ENCODE measurements around the gene TCP11L2. TPM values are rescaled to one million over a fixed set of nuclear protein-coding genes. Genes with fewer than 3 reads are reported as not detected.
"Not testable (repeated sequence)": the region's sequence is repeated elsewhere in the genome, so short reads cannot be mapped to it uniquely, and the experiment has no call there.

The TCP11L2 gene
- total RNA-seq, 1 donor, result 25.0 TPM

DNA sequence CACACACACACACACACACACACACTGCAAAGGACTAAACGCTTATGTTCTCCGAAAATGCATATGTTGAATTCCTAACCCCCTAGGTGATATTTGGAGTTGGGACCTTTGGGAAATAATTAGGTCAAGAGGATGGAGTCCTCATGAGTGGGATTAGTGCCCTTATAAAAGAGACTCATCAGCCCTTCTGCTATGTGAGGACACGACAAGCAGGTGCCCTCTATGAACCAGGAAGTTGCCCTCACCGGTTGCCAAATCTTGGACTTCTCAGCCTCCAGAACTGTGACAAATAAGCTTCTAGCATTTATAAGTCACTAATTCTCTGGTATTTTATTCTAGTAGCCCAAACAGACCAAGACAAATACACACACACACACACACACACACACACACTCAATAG, 20.7 kb upstream of the TCP11L2 start:
- TF ChIP-seq, protein P1, sequence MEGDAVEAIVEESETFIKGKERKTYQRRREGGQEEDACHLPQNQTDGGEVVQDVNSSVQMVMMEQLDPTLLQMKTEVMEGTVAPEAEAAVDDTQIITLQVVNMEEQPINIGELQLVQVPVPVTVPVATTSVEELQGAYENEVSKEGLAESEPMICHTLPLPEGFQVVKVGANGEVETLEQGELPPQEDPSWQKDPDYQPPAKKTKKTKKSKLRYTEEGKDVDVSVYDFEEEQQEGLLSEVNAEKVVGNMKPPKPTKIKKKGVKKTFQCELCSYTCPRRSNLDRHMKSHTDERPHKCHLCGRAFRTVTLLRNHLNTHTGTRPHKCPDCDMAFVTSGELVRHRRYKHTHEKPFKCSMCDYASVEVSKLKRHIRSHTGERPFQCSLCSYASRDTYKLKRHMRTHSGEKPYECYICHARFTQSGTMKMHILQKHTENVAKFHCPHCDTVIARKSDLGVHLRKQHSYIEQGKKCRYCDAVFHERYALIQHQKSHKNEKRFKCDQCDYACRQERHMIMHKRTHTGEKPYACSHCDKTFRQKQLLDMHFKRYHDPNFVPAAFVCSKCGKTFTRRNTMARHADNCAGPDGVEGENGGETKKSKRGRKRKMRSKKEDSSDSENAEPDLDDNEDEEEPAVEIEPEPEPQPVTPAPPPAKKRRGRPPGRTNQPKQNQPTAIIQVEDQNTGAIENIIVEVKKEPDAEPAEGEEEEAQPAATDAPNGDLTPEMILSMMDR (IDR thresholded peaks at IDR 0.05; ENCODE audit: insufficient read depth, low read depth, low read length), result no peak
- no peak for DNase-seq (ENCODE audit: low read depth)
- no peak overlapping the region for H3K4me3 ChIP-seq (ENCODE audit: low read depth, low read length)

DNA sequence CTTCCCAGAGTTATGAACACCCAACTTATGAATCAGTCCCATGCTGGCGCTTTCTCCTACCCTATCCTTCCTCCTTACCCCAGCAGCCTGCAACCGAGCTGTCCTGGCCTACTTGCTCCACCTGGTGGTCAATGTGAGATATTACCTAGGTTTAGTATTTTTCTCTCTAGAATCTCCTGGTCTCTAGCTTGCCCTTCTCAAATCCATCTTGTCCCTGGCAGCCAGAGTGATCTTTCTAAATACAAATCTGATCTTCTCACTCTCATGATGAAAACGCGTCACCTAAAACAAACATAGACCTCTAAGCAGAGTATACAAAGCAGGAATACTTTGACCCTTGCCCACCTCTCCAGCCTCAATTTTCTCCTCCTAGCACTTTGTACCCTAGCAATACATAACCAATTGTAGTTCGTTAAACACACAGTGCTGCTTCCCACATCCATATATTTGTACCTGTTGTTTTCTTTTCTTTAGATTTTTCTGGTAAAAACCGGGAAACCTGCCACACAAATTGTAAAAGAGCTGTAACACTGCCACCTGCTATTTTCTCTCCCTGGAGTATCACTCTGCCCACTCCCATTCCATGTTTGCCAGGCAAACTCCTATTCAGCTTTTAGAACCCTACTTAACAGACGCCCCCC, 20.0 kb upstream of the TCP11L2 start:
- TF ChIP-seq, protein P1 (IDR thresholded peaks at IDR 0.05; ENCODE audit: insufficient read depth, low read depth, low read length), result peak; percentile 80
- DNase-seq (ENCODE audit: low read depth), result peak; percentile 73
- H3K4me3 ChIP-seq (ENCODE audit: low read depth, low read length), result no peak overlapping the region

DNA sequence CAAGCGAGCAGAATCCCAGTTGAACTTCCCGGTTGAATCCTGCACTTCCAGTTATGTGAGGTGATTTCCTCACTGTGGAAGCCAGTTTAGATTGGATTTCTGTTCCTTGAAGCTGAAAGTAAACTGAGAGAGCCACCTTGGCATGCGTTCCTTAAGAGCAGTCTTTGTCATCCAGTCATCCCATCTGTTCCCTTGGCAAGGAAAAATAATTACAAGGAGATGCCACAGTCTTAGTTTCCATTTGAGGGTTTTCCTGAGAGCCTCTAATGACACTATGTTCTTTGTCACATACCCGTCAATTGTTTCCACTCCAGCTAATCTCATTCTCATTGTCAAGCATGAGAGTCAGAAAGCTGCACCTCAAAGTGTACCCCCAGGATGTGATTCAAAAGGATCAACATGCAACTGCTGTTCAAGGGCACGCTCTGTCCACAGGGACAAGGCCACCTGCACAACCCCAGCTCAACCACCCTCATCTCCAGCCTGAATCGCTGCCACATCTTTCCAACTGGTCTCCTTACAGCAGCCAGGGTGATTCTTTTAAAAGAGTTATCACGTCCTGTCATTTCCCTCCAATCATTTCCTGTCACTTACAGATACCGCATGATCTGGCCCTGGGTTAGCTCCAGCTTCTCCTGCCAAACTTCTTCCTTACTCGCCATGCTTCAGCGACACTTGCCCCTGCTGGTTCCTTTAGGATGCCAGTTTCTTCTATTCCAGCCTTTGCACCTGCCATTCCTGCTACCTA, 18.0 kb upstream of the TCP11L2 start:
- TF ChIP-seq, protein P1 (IDR thresholded peaks at IDR 0.05; ENCODE audit: insufficient read depth, low read depth, low read length), result no peak
- H3K4me3 ChIP-seq (ENCODE audit: low read depth, low read length), result no peak overlapping the region
- DNase-seq (ENCODE audit: low read depth), result no peak

DNA sequence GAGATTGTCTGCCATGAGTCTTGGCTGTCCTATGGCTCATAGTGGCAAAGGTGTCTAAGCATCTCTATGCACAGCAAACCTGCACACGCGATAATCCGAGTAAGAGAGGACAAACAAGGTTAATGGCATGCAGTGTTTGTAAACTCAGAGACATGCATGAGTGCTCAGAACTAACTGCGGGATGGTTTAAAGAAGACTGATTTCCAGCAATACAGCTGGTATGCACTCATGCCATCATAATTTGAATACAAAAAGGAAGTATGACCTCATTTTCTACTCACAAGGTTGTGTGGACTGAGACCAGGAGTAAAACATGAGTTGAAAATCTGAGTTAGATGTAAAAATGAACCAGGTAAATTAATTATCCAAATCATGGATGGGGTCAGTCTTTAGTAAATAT, 16.6 kb upstream of the TCP11L2 start:
- no peak for DNase-seq (ENCODE audit: low read depth)
- H3K4me3 ChIP-seq (ENCODE audit: low read depth, low read length), result no peak overlapping the region
- TF ChIP-seq, protein P1 (IDR thresholded peaks at IDR 0.05; ENCODE audit: insufficient read depth, low read depth, low read length), result no peak

DNA sequence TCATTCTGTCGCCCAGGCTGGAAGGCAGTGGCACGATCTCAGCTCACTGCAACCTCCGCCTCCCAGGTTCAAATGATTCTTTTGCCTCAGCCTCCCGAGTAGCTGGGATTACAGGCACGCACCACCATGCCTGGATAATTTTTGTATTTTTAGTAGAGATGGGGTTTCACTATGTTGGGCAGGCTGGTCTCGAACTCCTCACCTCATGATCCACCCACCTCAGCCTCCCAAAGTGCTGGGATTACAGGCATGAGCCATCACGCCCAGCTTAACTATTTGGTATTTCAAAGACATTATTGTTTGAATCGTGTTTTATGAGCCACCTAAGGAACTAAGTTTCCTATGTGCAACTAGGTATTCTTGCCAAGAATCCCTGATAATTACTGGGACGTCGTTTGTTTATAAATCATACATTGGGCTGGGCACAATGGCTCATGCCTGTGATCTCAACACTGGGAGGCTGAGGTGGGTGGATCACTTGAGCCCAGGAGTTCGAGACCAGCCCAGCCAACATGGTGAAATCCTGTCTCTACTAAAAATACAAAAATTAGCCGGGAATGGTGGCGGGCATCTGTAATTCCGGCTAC, 15.9 kb upstream of the TCP11L2 start:
- H3K4me3 ChIP-seq (ENCODE audit: low read depth, low read length); DNase-seq (ENCODE audit: low read depth): not testable (repeated sequence)

DNA sequence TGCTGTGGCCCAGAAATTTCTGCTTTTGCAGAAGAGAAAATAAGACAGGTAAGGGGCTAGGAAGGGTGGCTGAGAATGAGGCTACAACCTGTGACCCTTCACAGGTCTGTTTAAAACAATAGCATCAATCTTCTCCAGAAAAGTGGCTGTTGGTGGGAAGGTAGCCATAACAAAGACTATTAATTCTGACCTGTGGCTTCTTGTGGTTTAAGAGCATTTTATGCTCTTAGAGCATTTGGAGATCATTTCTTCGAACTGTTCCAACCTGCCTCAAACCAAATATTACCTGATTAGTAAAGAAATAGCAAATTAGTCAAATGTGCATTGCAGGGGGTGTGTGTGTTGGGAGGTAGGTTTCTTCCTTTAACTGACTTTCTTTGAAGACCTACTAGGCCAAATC, 15.2 kb upstream of the TCP11L2 start:
- TF ChIP-seq, protein P1 (IDR thresholded peaks at IDR 0.05; ENCODE audit: insufficient read depth, low read depth, low read length), result no peak
- no peak for DNase-seq (ENCODE audit: low read depth)
- no peak overlapping the region for H3K4me3 ChIP-seq (ENCODE audit: low read depth, low read length)

DNA sequence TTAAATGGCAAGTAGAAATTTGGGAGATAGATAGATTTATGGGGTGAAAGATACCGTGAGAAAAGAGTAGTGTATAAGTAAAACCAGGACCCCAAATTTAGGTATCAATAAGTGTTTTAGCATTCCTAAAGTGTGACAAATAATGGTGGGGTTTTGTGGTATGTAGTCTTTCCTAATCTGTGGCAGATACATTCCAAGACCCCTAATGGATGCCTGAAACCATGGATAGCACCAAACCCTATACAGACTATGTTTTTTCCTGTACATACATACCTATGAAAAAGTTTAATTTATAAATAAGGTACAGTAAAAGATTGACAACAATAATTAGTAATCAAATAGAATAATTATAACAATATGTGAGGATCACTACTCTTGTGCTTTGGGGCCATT, 14.4 kb upstream of the TCP11L2 start:
- no peak for DNase-seq (ENCODE audit: low read depth)
- TF ChIP-seq, protein P1 (IDR thresholded peaks at IDR 0.05; ENCODE audit: insufficient read depth, low read depth, low read length), result no peak
- H3K4me3 ChIP-seq (ENCODE audit: low read depth, low read length), result no peak overlapping the region

All from fibroblast of villous mesenchyme (primary cell).